Mesodermal cell (in vitro differentiated cells): Measurements from ENCODE around the gene OMA1.

Source experiments
- H3K27ac ChIP-seq: 2 replicates; pipeline ENCODE4 v1.7.0; 2013; ENCODE audit warnings: mild to moderate bottlenecking, low read depth, low read length, moderate library complexity; ENCODE audit not compliant: severe bottlenecking
- H3K36me3 ChIP-seq: 2 replicates; pipeline ENCODE4 v1.7.1; 2013; ENCODE audit warnings: mild to moderate bottlenecking, low read length, moderate library complexity; ENCODE audit not compliant: control insufficient read depth, insufficient read depth
- H3K4me1 ChIP-seq: one replicate; pipeline ENCODE4 v1.7.1; 2013; ENCODE audit warnings: mild to moderate bottlenecking, low read length; ENCODE audit not compliant: insufficient read depth, control insufficient read depth, poor library complexity, severe bottlenecking
- H3K4me3 ChIP-seq: 2 replicates; pipeline ENCODE4 v1.7.0; 2013; ENCODE audit warnings: low read length, control low read depth, mild to moderate bottlenecking; ENCODE audit not compliant: insufficient read depth, poor library complexity, severe bottlenecking; ENCODE audit errors: extremely low read depth
- H3K9me3 ChIP-seq: 2 replicates; pipeline ENCODE4 v1.7.1; 2013; ENCODE audit warnings: mild to moderate bottlenecking, low read length, moderate library complexity; ENCODE audit not compliant: control insufficient read depth
- WGBS, 2 experiments: methylation state at CpG; one replicate each; pipeline ENCODE4 v1.1.5; 2013; ENCODE audit warnings: missing lambda C conversion rate in 2 of 2; ENCODE audit not compliant: insufficient coverage in 2 of 2; 5-methylcytosine and 5-hydroxymethylcytosine counted together

OMA1 gene

GRCh38 chr1:58442114-58442513, 104.4 kb downstream of the OMA1 start:
- Histone ChIP-seq H3K27ac (no peak overlapping the region), H3K36me3 (no peaks in the 10 kb centered on the region), H3K4me3 (no peak overlapping the region), H3K9me3 (no peaks in the 10 kb centered on the region), H3K4me1 (no peaks in the 10 kb centered on the region)
- WGBS, 2 experiments, result 97 to 100% methylated on average over 2 to 4 of the region's 6 CpGs

GRCh38 chr1:58441699-58442098, 104.8 kb downstream of the OMA1 start:
- 83 to 93% methylated on average over 4 to 8 of the region's 10 CpGs for WGBS, 2 experiments
- Histone ChIP-seq H3K9me3 (no peaks in the 10 kb centered on the region), H3K36me3 (no peaks in the 10 kb centered on the region), H3K27ac (no peak overlapping the region), H3K4me3 (no peak overlapping the region), H3K4me1 (no peaks in the 10 kb centered on the region)

GRCh38 chr1:58440696-58441095, 105.8 kb downstream of the OMA1 start:
- H3K27ac ChIP-seq, result no peak overlapping the region
- H3K9me3 ChIP-seq, result no peaks in the 10 kb centered on the region
- 92 to 95% methylated on average over 2 to 4 of the region's 5 CpGs for WGBS, 2 experiments
- H3K4me1 ChIP-seq, result no peaks in the 10 kb centered on the region
- no peak overlapping the region for H3K4me3 ChIP-seq
- H3K36me3 ChIP-seq, result no peaks in the 10 kb centered on the region

- WGBS, 2 experiments, result 92 to 100% methylated on average over 2 to 3 of the region's 4 CpGs
Measured at GRCh38 chr1:58439946-58440345, 106.6 kb downstream of the OMA1 start.

GRCh38 chr1:58438468-58438867, 108.1 kb downstream of the OMA1 start:
- no peak overlapping the region for H3K27ac ChIP-seq
- peaks cover 15% of the 10 kb centered on the region for H3K4me1 ChIP-seq
- H3K36me3 ChIP-seq, result no peaks in the 10 kb centered on the region
- H3K9me3 ChIP-seq, result no peaks in the 10 kb centered on the region
- no peak overlapping the region for H3K4me3 ChIP-seq
- WGBS, 2 experiments, result 73 to 75% methylated on average over 5 to 6 of the region's 6 CpGs

More at GRCh38 chr1:58439946-58440345, 106.6 kb downstream of the OMA1 start:
- peaks cover 1% of the 10 kb centered on the region for H3K4me1 ChIP-seq
- H3K4me3 ChIP-seq, result no peak overlapping the region
- no peaks in the 10 kb centered on the region for H3K9me3 ChIP-seq
- H3K36me3 ChIP-seq, result no peaks in the 10 kb centered on the region
- H3K27ac ChIP-seq, result no peak overlapping the region

- no peak overlapping the region for H3K4me3 ChIP-seq
- WGBS, 2 experiments, result 93 to 100% methylated on average over 1 to 3 of the region's 3 CpGs
Measured at GRCh38 chr1:58437623-58438022, 108.9 kb downstream of the OMA1 start.

GRCh38 chr1:58436615-58437297, 109.8 kb downstream of the OMA1 start:
- Histone ChIP-seq H3K27ac (no peak overlapping the region), H3K9me3 (no peaks in the 10 kb centered on the region), H3K4me3 (no peak overlapping the region), H3K36me3 (no peaks in the 10 kb centered on the region), H3K4me1 (peaks cover 25% of the 10 kb centered on the region)
- WGBS, 2 experiments, result 90 to 100% methylated on average over 2 to 3 of the region's 5 CpGs

More at GRCh38 chr1:58437623-58438022, 108.9 kb downstream of the OMA1 start:
- Histone ChIP-seq H3K9me3 (no peaks in the 10 kb centered on the region), H3K4me1 (peaks cover 21% of the 10 kb centered on the region), H3K27ac (no peak overlapping the region), H3K36me3 (no peaks in the 10 kb centered on the region)

GRCh38 chr1:58435376-58435775, 111.2 kb downstream of the OMA1 start:
- Histone ChIP-seq H3K4me1 (peaks cover 27% of the 10 kb centered on the region), H3K27ac (no peak overlapping the region), H3K4me3 (no peak overlapping the region), H3K9me3 (no peaks in the 10 kb centered on the region), H3K36me3 (no peaks in the 10 kb centered on the region)
- 84 to 86% methylated on average over 3 to 4 of the region's 4 CpGs for WGBS, 2 experiments

GRCh38 chr1:58434607-58435006, 111.9 kb downstream of the OMA1 start:
- no peak overlapping the region for H3K27ac ChIP-seq
- no peak overlapping the region for H3K4me3 ChIP-seq
- H3K9me3 ChIP-seq, result no peaks in the 10 kb centered on the region
- H3K4me1 ChIP-seq, result peaks cover 27% of the 10 kb centered on the region
- H3K36me3 ChIP-seq, result no peaks in the 10 kb centered on the region
- WGBS, 2 experiments, result 93 to 100% methylated on average over 1 to 2 of the region's 2 CpGs

GRCh38 chr1:58434181-58434580, 112.3 kb downstream of the OMA1 start:
- 79 to 86% methylated on average over 1 to 2 of the region's 2 CpGs for WGBS, 2 experiments
- H3K4me1 ChIP-seq, result peaks cover 27% of the 10 kb centered on the region
- no peaks in the 10 kb centered on the region for H3K36me3 ChIP-seq
- H3K4me3 ChIP-seq, result no peak overlapping the region
- no peaks in the 10 kb centered on the region for H3K9me3 ChIP-seq
- no peak overlapping the region for H3K27ac ChIP-seq

- Histone ChIP-seq H3K36me3 (no peaks in the 10 kb centered on the region), H3K4me3 (no peak overlapping the region), H3K27ac (peak overlapping the region; percentile 81), H3K4me1 (peaks cover 27% of the 10 kb centered on the region), H3K9me3 (no peaks in the 10 kb centered on the region)
- 21 to 37% methylated on average over 5 of the region's 10 CpGs for WGBS, 2 experiments
Measured at GRCh38 chr1:58432851-58433668, 113.5 kb downstream of the OMA1 start.
